ENCODE data around the gene IQGAP2. TPM values are rescaled to one million over a fixed set of nuclear protein-coding genes. Genes with fewer than 3 reads are reported as not detected.

IQGAP2 gene
- total and polyA plus RNA-seq, 2 of the 8 experiments (the other 6 are each of a cell fraction or from before 2014, with no cell fraction given), result 19.7 to 66.0 TPM

DNA sequence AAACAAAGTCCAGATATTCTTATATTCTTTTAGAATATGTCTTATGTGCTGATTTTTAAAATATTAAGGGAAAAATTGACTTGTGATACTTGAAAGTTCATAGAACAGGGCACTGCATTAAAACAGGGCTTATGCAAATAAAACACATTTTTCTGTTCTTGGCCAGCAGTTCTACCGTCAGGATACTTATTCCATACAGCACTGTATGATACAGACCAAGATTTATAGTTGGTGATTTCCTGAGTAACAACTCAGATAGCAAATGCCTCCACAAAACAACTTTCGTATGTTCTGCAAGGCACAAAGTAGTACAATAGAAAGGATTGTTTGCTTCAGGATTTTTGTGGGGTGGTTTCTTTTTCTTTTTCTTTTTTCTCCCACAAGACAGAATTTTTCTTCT is 150.2 kb downstream of the IQGAP2 start:
- ChIA-PET POLR2A (ENCODE audit: partially characterized antibody) (no interaction called here), CTCF (ENCODE audit: partially characterized antibody) (no interaction called here)
- 84% methylated on average over 2 of the region's 2 CpGs; no CpG with 5 or more reads in 1 of the 2 experiments for WGBS, 2 experiments (ENCODE audit: extremely low coverage in 1 of 2, insufficient coverage in 1 of 2, insufficient read length in 1 of 2, insufficient replicate concordance in 2 of 2, low coverage in 1 of 2, low lambda C conversion rate in 2 of 2, missing lambda C conversion rate in 1 of 2)
- H3K27me3 ChIP-seq (replicated peaks in 1 of 4; ENCODE audit: control insufficient read depth in 3 of 4, extremely low read depth in 1 of 4, insufficient read depth in 3 of 4, low read length in 3 of 4), result no peaks in the 10 kb centered on the region
- no peak overlapping the region for H2BK20ac ChIP-seq (ENCODE audit: low read length)
- H4K91ac ChIP-seq (replicated peaks; ENCODE audit: insufficient read length, low read length), result no peak overlapping the region
- no peak overlapping the region for H4K8ac ChIP-seq (ENCODE audit: extremely low read depth, insufficient read depth, low read length)
- no peak overlapping the region for H2AK5ac ChIP-seq (ENCODE audit: low read depth, low read length)
- no peak overlapping the region for H3K23ac ChIP-seq (ENCODE audit: insufficient read length)
- H2BK120ac ChIP-seq (replicated peaks; ENCODE audit: low read depth, low read length), result no peak overlapping the region
- H4K5ac ChIP-seq (ENCODE audit: insufficient read length, low read depth, low read length), result no peak overlapping the region
- no peak overlapping the region for H3K18ac ChIP-seq (ENCODE audit: extremely low read depth, low read length)
- no peaks in the 10 kb centered on the region for H3K79me1 ChIP-seq (ENCODE audit: low read depth, low read length)
- H2BK12ac ChIP-seq (ENCODE audit: low read depth, low read length), result no peak overlapping the region
- no peak overlapping the region for H3K14ac ChIP-seq (ENCODE audit: insufficient read length)
- H3K4me2 ChIP-seq (ENCODE audit: insufficient read depth in 1 of 2, low read depth in 2 of 2, low read length in 2 of 2), result no peak overlapping the region
- no peaks in the 10 kb centered on the region; a peak in 1 of 7 replicates for H3K4me1 ChIP-seq (replicated peaks in 1 of 4; ENCODE audit: control insufficient read depth in 3 of 4, insufficient read depth in 4 of 4, low read length in 3 of 4)
- no peaks in the 10 kb centered on the region for H3K23me2 ChIP-seq (ENCODE audit: low read depth, low read length)
- no peaks in the 10 kb centered on the region; a peak in 1 of 8 replicates for H3K36me3 ChIP-seq (ENCODE audit: control insufficient read depth in 2 of 4, insufficient read depth in 4 of 4, low read length in 3 of 4)
- FAIRE-seq (no peak), DNase-seq (ENCODE audit: low read depth in 1 of 2, low spot score in 2 of 2) (no peak)
- H3K9ac ChIP-seq (replicated peaks in 1 of 4; ENCODE audit: extremely low read depth in 1 of 4, low read depth in 3 of 4, low read length in 3 of 4), result no peak overlapping the region
- H3K4ac ChIP-seq (replicated peaks; ENCODE audit: insufficient read length, low read depth, low read length), result no peak overlapping the region
- TF ChIP-seq EP300 (IDR thresholded peaks at IDR 0.05; ENCODE audit: borderline replicate concordance in 1 of 2, low read depth in 2 of 2, low read length in 2 of 2), result no peak
- no peaks in the 10 kb centered on the region for H4K20me1 ChIP-seq (replicated peaks in 1 of 2; ENCODE audit: control insufficient read depth in 1 of 2, insufficient read depth in 2 of 2, low read length in 2 of 2)
- H3K9me3 ChIP-seq (ENCODE audit: insufficient read depth in 2 of 2, low read depth in 1 of 2, low read length in 1 of 2), result peaks cover 0 to 12% of the 10 kb centered on the region in 2 experiments; a peak in 2 of 4 replicates
- H3K4me3 ChIP-seq (ENCODE audit: extremely low read depth in 1 of 4, insufficient read depth in 2 of 4, low read depth in 3 of 4, low read length in 4 of 4), result no peak overlapping the region
- H2BK5ac ChIP-seq (ENCODE audit: low read depth, low read length), result no peak overlapping the region
- no peak overlapping the region for H2BK15ac ChIP-seq (ENCODE audit: low read length)
- H3K27ac ChIP-seq (ENCODE audit: low read depth, low read length), result no peak overlapping the region
- no peak overlapping the region for H2AFZ ChIP-seq (ENCODE audit: low read length)
- no peaks in the 10 kb centered on the region for H3K79me2 ChIP-seq (ENCODE audit: control insufficient read depth in 1 of 2, insufficient read depth in 2 of 2, low read length in 2 of 2)
- no peak overlapping the region for H3K56ac ChIP-seq (replicated peaks; ENCODE audit: insufficient read length, low read depth, low read length)

Data from H1 (cell line).